Fibroblast of lung (primary cell): ENCODE measurements around the gene MAP3K7CL. TPM values are rescaled to one million over a fixed set of nuclear protein-coding genes. Genes with fewer than 3 reads are reported as not detected.

ENCODE experiments used
- DNase-seq, 2 donors: peaks; one replicate each; pipeline versions ENCODE4 v3.0.0 to v3.0.0-alpha.2; 2010; ENCODE audit warnings: low read depth in 2 of 2
- H2AFZ ChIP-seq: 2 replicates; pipeline ENCODE4 v1.5.1; 2012; ENCODE audit warnings: low read length, control low read depth, inconsistent platforms
- H3K27ac ChIP-seq: 2 replicates; pipeline ENCODE4 v1.5.1; 2011; ENCODE audit warnings: low read length, control low read depth; ENCODE audit not compliant: insufficient read depth
- H3K27me3 ChIP-seq: 2 replicates; pipeline ENCODE4 v1.5.1; 2011; ENCODE audit warnings: mild to moderate bottlenecking, low read length; ENCODE audit not compliant: control insufficient read depth, insufficient read depth
- H3K36me3 ChIP-seq: 2 replicates; pipeline ENCODE4 v1.5.1; 2011; ENCODE audit warnings: low read length; ENCODE audit not compliant: control insufficient read depth, insufficient read depth
- H3K4me1 ChIP-seq: 2 replicates; pipeline ENCODE4 v1.5.1; 2011; ENCODE audit warnings: low read length; ENCODE audit not compliant: control insufficient read depth, insufficient read depth; ENCODE audit errors: extremely low read depth
- H3K4me2 ChIP-seq: 2 replicates; pipeline ENCODE4 v1.5.1; 2011; ENCODE audit warnings: low read length, control low read depth; ENCODE audit not compliant: insufficient read depth; ENCODE audit errors: extremely low read depth
- H3K4me3 ChIP-seq, 4 experiments: fragments of 200-600 bp in 1 of 4; sonication (generic) in 1 of 4; replicated peaks in 1 of 4; 2 replicates each; pipeline ENCODE4 v1.5.1; 2011 to 2016; ENCODE audit warnings: low read length in 4 of 4, low read depth in 3 of 4, mild to moderate bottlenecking in 3 of 4, control low read depth in 2 of 4, inconsistent platforms in 1 of 4, mixed read lengths in 1 of 4; ENCODE audit not compliant: insufficient read depth in 1 of 4; ENCODE audit errors: control extremely low read depth in 1 of 4
- H3K79me2 ChIP-seq: 2 replicates; pipeline ENCODE4 v1.5.1; 2012; ENCODE audit warnings: mild to moderate bottlenecking, low read length, inconsistent platforms; ENCODE audit not compliant: control insufficient read depth, insufficient read depth
- H3K9ac ChIP-seq: 2 replicates; pipeline ENCODE4 v1.5.1; 2011; ENCODE audit warnings: mild to moderate bottlenecking, low read length, control low read depth; ENCODE audit not compliant: insufficient read depth
- H3K9me3 ChIP-seq: 2 replicates; pipeline ENCODE4 v1.5.1; 2012; ENCODE audit warnings: low read depth, low read length; ENCODE audit not compliant: control insufficient read depth, insufficient read depth
- H4K20me1 ChIP-seq: 2 replicates; pipeline ENCODE4 v1.5.1; 2011; ENCODE audit warnings: low read length; ENCODE audit not compliant: control insufficient read depth, insufficient read depth; ENCODE audit errors: extremely low read depth
- EZH2 ChIP-seq: IDR thresholded peaks from 2 replicates; pipeline ENCODE4 v1.5.1; 2012; ENCODE audit warnings: low read length, control low read depth, mild to moderate bottlenecking; ENCODE audit errors: missing control alignments
- polyA plus RNA-seq, 2 donors: library from polyadenylated mRNA; depleted of rRNA in 1 of 2; stranded (reverse) in 1 of 2; unstranded in 1 of 2; fragments of >200 nt; gene quantifications; 2 replicates each; pipeline ENCODE4 v1.2.1, GENCODE V29; 2011 to 2012; ENCODE audit warnings: missing spikeins in 1 of 2
- total RNA-seq: library from RNA; depleted of rRNA; stranded (reverse); fragments of >200 nt; gene quantifications from 2 replicates; pipeline ENCODE4 v1.2.1, GENCODE V29; 2014
- TF ChIP-seq, protein P1 (sequence below), 2 donors: IDR thresholded peaks in 1 of 2; conservative IDR thresholded peaks in 1 of 2; 1 replicate in 1 of 2; 2 replicates in 1 of 2; pipeline ENCODE4 v1.5.1; 2011 to 2012; ENCODE audit warnings: low read length in 2 of 2, control low read depth in 1 of 2, inconsistent platforms in 1 of 2, low read depth in 1 of 2, mild to moderate bottlenecking in 1 of 2

The MAP3K7CL gene
- total and polyA plus RNA-seq, 2 donors (not counting 1 experiment from before 2014, with no cell fraction given) = 58.3 to 176 TPM

- TF ChIP-seq, protein P1, sequence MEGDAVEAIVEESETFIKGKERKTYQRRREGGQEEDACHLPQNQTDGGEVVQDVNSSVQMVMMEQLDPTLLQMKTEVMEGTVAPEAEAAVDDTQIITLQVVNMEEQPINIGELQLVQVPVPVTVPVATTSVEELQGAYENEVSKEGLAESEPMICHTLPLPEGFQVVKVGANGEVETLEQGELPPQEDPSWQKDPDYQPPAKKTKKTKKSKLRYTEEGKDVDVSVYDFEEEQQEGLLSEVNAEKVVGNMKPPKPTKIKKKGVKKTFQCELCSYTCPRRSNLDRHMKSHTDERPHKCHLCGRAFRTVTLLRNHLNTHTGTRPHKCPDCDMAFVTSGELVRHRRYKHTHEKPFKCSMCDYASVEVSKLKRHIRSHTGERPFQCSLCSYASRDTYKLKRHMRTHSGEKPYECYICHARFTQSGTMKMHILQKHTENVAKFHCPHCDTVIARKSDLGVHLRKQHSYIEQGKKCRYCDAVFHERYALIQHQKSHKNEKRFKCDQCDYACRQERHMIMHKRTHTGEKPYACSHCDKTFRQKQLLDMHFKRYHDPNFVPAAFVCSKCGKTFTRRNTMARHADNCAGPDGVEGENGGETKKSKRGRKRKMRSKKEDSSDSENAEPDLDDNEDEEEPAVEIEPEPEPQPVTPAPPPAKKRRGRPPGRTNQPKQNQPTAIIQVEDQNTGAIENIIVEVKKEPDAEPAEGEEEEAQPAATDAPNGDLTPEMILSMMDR (conservative IDR thresholded peaks at IDR 0.05 in 1 of 2, IDR thresholded peaks at IDR 0.05 in 1 of 2; ENCODE audit: low read depth in 1 of 2, low read length in 2 of 2) = no peak
- no peak for TF ChIP-seq EZH2
- Histone ChIP-seq H3K9ac (no peak overlapping the region), H3K9me3 (no peaks in the 10 kb centered on the region), H3K27me3 (no peaks in the 10 kb centered on the region), H3K4me1 (no peaks in the 10 kb centered on the region), H3K4me3 (no peak overlapping the region), H3K79me2 (no peaks in the 10 kb centered on the region), H3K27ac (no peak overlapping the region), H3K36me3 (no peaks in the 10 kb centered on the region), H4K20me1 (no peaks in the 10 kb centered on the region), H2AFZ (no peak overlapping the region), H3K4me2 (no peak overlapping the region)
- DNase-seq = peak; percentile 27 to 67
Observed at GRCh38 chr21:29102791-29103257, 27.6 kb upstream of the MAP3K7CL start.

- no peak overlapping the region for H3K4me2 ChIP-seq
- TF ChIP-seq EZH2 = no peak
- TF ChIP-seq, protein P1 (conservative IDR thresholded peaks at IDR 0.05 in 1 of 2, IDR thresholded peaks at IDR 0.05 in 1 of 2; ENCODE audit: low read depth in 1 of 2, low read length in 2 of 2) = no peak
- H3K9ac ChIP-seq = no peak overlapping the region
- no peak overlapping the region for H2AFZ ChIP-seq
- DNase-seq = peak in 1 of 2 donors; percentile 47
- no peaks in the 10 kb centered on the region for H3K4me1 ChIP-seq
- no peaks in the 10 kb centered on the region for H3K27me3 ChIP-seq
- H3K9me3 ChIP-seq = no peaks in the 10 kb centered on the region
- H3K79me2 ChIP-seq = no peaks in the 10 kb centered on the region
- H4K20me1 ChIP-seq = no peaks in the 10 kb centered on the region
- no peak overlapping the region for H3K4me3 ChIP-seq
- no peaks in the 10 kb centered on the region for H3K36me3 ChIP-seq
- no peak overlapping the region for H3K27ac ChIP-seq
Observed at GRCh38 chr21:29104239-29104708, 26.2 kb upstream of the MAP3K7CL start.

- no peak overlapping the region for H3K4me2 ChIP-seq
- H3K9me3 ChIP-seq = no peaks in the 10 kb centered on the region
- TF ChIP-seq, protein P1 (conservative IDR thresholded peaks at IDR 0.05 in 1 of 2, IDR thresholded peaks at IDR 0.05 in 1 of 2; ENCODE audit: low read depth in 1 of 2, low read length in 2 of 2) = no peak
- no peak for TF ChIP-seq EZH2
- H3K9ac ChIP-seq = no peak overlapping the region
- H3K36me3 ChIP-seq = no peaks in the 10 kb centered on the region
- H3K79me2 ChIP-seq = no peaks in the 10 kb centered on the region
- no peak overlapping the region for H2AFZ ChIP-seq
- no peaks in the 10 kb centered on the region for H3K27me3 ChIP-seq
- no peaks in the 10 kb centered on the region for H3K4me1 ChIP-seq
- H3K4me3 ChIP-seq = no peak overlapping the region
- H4K20me1 ChIP-seq = no peaks in the 10 kb centered on the region
- H3K27ac ChIP-seq = no peak overlapping the region
- DNase-seq = peak in 1 of 2 donors; percentile 81
Observed at GRCh38 chr21:29105218-29105617, 25.2 kb upstream of the MAP3K7CL start.
